NK-92 treated with Interleukin-12 subunit alpha and Interleukin-12 subunit beta, amount 100 ng/mL, for 24 hours (cell line): ENCODE measurements around the gene MTPN.

Source experiments
- DNase-seq: peaks from one replicate; lab custom pipeline; 2025; lab: John Stamatoyannopoulos, UW

MTPN gene

GRCh38 chr7:135956393-135956792 lies 20.8 kb downstream of the MTPN start:
- no peak for DNase-seq

GRCh38 chr7:135950972-135951371 lies 26.2 kb downstream of the MTPN start:
- no peak for DNase-seq

GRCh38 chr7:135950429-135950828 lies 26.7 kb downstream of the MTPN start:
- no peak for DNase-seq

DNA sequence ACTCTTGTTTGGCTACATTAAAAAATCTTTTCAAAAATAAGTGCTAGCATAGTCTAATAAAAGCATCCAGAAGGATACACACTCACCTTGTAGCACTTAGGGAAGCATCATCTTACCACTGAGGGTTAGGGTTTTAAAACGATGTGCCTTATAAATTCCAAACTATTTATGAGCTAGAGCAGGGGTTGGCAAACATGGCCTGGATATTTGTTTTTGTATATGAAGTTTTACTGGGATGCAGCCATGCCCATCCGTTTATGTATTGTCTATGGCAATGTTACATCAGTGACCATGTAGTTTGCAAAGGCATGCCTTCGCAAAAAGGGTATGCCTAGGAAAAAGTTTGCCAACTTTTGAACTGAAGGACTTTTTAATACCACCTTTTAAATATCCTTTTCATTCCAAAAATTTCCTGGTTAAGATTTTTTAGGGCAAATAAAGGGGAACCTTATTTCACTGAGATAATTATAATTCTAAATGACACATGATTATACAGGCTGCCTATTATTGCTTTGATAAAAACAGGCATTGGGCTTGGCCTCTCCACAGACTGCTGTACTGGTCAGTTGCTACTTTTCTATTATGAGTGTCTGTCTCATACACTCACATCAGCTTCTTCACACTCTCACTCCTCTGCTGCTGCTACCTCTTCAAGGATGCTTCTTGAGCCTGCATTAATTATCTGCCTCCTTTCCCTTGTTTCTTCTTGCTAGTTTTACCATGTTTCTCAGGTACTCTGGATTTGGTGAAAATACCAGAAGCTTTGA lies 30.7 kb downstream of the MTPN start:
- no peak for DNase-seq

DNA sequence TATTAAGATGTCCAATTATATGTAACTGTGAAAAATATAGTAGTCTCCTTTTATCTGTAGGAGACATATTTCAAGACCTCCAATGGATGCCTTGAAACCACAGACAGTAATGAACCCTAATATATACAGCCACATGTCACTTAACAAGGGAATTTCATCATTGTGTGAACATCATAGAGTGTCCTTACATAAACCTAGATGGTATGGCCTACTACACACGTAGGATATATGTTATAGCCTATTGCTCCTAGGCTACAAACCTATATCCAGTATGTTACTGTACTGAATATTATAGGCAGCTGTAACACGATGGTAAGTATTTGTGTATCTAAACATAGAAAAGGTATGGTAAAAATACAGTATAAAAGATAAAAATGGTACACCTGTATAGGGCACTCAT lies 32.4 kb downstream of the MTPN start:
- no peak for DNase-seq

DNA sequence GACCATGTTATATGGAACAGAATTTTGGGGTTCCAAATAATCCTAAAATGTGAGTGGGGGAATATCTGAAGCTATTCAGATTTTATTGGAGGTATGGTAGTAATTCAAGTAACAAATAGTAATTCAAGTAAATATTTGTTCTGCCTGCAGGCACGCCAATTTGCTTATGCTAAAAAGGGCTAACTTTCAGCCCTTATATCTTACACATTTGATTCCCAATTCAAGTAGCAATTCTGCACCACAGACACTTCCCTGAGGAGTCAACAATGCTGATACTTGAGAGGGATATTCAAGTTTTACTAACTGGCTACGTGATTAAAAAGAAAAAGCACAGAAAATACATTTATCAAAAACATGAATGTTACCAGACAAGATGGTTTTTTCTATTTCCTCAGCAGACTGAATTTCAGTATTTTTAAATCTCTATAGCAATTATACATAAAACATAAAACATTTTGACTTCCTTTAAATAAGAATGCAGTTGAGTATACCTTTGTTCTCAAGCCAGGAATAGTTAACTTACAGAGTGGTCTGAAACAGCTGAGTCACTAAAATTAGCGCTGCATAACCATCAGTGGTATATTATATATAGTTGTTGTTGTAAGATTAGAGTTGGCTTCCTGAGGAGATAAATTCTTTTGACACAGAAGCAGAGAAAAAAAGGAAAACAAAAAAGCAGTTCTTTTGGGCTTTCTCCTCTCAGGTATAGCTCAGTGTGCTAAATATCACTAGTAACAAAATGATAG lies 33.9 kb downstream of the MTPN start:
- DNase-seq: no peak

DNA sequence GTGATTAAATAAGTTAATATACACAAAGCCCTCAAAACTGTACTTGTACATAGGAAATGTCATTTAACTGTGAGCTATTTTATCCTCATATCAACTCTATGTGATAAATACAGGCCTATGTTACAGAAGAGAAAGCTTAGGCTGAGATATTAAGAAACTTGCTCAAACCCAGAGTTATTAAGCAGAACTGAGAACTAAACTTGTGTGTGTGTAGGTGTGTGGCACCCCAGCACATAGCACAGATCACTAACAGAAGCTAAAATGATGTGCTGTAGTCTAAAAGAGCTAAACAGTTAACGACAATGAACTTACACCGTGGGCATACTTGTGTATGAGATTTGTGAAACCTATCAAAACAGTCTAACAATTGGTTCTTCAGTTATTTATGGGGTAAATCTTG lies 34.5 kb downstream of the MTPN start:
- no peak for DNase-seq

GRCh38 chr7:135940077-135941075 lies 36.8 kb downstream of the MTPN start:
- no peak for DNase-seq

- no peak for DNase-seq
These were observed 37.8 kb downstream of the MTPN start for GRCh38 chr7:135939261-135939812.

- no peak for DNase-seq
These were observed 38.6 kb downstream of the MTPN start for GRCh38 chr7:135938563-135938962.

GRCh38 chr7:135938086-135938485 lies 39.1 kb downstream of the MTPN start:
- DNase-seq: no peak

- DNase-seq: no peak
These were observed 40.5 kb downstream of the MTPN start for GRCh38 chr7:135936497-135937217.

DNA sequence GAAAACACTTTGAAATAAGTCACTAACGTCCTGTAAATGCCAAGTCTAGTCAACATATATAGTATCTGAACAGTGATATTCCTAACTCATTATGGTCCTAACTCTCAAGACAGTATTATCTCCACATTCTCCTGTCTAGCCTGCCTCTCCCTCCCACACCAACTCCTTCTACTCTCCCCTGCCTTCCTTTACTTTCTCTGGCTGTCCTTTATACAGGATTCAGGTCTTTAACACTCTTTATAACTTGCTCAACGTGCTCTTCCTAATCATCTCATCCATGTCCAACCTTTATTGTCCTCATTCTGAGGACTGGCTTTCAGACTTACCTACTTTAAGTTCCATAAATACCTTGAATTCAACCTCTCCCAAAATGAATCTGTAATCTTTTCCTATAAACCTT lies 42.5 kb downstream of the MTPN start:
- DNase-seq: no peak

GRCh38 chr7:135933509-135934188 lies 43.5 kb downstream of the MTPN start:
- no peak for DNase-seq

GRCh38 chr7:135932131-135932530 lies 45.0 kb downstream of the MTPN start:
- DNase-seq: no peak

- no peak for DNase-seq
These were observed 46.3 kb downstream of the MTPN start for GRCh38 chr7:135930565-135931461.

DNA sequence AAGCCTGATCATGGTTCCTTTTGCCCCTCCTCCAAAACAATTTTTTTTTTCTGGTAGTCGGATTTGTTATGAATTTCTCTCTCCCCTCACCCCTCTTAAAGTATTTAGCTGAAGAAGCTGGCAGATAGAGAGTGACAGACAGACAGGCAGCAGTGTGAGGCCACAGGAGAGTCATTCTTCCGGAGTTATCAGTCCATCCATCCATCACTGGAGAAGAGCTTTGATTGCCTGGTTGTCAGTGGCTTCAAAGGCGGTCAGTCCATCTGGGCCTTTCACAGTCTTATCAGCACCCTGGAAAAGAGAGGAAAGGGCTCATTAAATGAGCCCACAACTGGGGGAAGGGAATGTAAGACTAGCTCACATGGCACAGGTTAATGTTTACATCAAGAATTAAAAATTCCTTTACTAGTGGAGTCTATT lies 47.4 kb downstream of the MTPN start:
- no peak for DNase-seq

DNA sequence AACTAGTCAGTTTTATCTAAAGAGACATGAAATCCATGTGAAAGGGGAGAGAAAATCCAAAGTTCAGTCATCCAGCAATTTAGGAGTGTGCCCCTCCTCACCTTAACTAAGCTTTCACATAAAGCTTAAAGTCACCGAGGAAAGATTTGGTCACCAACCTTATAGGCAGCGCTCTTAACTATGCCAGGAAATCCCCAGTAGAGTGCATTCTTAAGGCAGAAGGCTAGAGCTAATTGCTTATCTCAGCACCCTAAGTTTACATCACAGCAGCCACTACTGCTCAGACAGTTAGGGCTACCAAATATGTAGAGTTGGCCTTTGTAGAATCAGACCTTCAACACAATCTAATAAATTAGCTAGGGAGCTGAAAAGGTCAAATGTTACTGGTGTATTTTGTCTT lies 47.9 kb downstream of the MTPN start:
- DNase-seq: no peak

DNA sequence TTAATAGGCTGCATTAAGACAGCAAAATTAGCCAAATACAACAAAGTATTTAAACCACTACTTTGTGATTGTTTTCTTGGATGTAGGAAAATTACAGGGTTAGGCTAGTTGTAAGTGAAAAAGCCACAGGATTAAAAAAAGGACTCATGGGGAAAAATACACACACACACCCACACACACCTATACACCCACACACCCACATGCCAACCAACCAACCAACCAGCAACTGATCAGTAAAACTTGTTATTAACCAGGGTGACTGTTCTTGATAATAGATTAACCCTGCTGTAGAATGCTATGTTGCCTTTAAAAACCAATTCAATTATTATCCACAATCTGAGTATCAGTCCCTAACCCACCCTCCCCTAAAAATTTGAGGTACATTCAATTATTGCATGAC lies 49.0 kb downstream of the MTPN start:
- no peak for DNase-seq

- no peak for DNase-seq
These were observed 51.9 kb downstream of the MTPN start for GRCh38 chr7:135925210-135925609.
